ENCODE data around the gene FLVCR2.

FLVCR2 gene

DNA sequence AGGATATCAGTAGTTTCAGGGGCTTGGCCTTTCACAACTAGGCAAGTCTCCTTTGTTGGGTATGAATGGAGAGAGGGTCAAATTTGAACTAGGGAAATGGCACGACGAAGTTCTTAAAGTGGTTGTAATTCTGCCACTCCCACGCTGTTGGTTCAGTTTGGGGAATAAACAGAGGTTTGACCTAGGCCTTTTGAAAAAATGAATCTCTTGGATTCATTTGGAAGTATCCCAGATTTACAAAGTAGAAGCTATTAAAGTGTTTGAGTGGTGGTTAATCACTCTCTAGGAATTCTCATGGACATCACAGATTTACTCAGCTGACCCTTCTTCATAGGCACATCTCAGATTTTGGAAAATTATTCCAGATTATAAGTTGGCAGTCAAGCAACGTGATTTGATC lies 41.3 kb upstream of the FLVCR2 start:
- no peaks in the 10 kb centered on the region for H3K36me3 ChIP-seq (replicated peaks)
- no peak overlapping the region for H3K4me3 ChIP-seq (ENCODE audit: low read depth, low read length)
- no peak overlapping the region for H3K27ac ChIP-seq
- DNase-seq, result no peak
- in situ Hi-C loops (cut with HindIII; ENCODE audit: low pct_ligation_motif_present, low sequenced_read_pairs), result no loop called here
- TF ChIP-seq, protein P1, sequence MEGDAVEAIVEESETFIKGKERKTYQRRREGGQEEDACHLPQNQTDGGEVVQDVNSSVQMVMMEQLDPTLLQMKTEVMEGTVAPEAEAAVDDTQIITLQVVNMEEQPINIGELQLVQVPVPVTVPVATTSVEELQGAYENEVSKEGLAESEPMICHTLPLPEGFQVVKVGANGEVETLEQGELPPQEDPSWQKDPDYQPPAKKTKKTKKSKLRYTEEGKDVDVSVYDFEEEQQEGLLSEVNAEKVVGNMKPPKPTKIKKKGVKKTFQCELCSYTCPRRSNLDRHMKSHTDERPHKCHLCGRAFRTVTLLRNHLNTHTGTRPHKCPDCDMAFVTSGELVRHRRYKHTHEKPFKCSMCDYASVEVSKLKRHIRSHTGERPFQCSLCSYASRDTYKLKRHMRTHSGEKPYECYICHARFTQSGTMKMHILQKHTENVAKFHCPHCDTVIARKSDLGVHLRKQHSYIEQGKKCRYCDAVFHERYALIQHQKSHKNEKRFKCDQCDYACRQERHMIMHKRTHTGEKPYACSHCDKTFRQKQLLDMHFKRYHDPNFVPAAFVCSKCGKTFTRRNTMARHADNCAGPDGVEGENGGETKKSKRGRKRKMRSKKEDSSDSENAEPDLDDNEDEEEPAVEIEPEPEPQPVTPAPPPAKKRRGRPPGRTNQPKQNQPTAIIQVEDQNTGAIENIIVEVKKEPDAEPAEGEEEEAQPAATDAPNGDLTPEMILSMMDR (IDR thresholded peaks at IDR 0.05; ENCODE audit: low read depth, low read length, missing control alignments), result no peak
- H3K27me3 ChIP-seq (replicated peaks), result no peaks in the 10 kb centered on the region

DNA sequence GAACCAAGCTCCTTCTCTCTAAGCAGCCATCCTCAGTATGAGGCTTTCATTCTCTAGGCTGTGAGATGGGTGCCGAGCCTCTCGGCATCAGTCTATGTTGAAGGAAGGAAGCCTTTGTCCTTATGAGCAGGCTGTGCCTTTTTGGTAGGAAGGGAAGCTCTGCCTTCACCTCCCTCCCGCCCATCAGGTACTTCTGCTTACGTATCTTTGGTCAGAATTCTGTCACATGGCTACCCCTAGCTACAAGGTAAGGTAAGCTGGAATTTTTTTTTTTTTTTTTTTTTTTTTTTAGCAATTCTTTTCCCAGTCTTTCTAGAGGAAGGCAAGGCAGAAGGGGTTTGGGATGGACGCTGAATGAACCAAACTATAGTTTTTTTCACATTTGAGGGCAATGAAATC lies 39.3 kb upstream of the FLVCR2 start:
- Histone ChIP-seq H3K27me3 (replicated peaks) (no peaks in the 10 kb centered on the region), H3K4me3 (ENCODE audit: low read depth, low read length) (no peak overlapping the region), H3K27ac (no peak overlapping the region), H3K36me3 (replicated peaks) (no peaks in the 10 kb centered on the region)
- TF ChIP-seq, protein P1 (IDR thresholded peaks at IDR 0.05; ENCODE audit: low read depth, low read length, missing control alignments), result no peak
- no peak for DNase-seq
- in situ Hi-C loops (cut with HindIII; ENCODE audit: low pct_ligation_motif_present, low sequenced_read_pairs), result no loop called here

DNA sequence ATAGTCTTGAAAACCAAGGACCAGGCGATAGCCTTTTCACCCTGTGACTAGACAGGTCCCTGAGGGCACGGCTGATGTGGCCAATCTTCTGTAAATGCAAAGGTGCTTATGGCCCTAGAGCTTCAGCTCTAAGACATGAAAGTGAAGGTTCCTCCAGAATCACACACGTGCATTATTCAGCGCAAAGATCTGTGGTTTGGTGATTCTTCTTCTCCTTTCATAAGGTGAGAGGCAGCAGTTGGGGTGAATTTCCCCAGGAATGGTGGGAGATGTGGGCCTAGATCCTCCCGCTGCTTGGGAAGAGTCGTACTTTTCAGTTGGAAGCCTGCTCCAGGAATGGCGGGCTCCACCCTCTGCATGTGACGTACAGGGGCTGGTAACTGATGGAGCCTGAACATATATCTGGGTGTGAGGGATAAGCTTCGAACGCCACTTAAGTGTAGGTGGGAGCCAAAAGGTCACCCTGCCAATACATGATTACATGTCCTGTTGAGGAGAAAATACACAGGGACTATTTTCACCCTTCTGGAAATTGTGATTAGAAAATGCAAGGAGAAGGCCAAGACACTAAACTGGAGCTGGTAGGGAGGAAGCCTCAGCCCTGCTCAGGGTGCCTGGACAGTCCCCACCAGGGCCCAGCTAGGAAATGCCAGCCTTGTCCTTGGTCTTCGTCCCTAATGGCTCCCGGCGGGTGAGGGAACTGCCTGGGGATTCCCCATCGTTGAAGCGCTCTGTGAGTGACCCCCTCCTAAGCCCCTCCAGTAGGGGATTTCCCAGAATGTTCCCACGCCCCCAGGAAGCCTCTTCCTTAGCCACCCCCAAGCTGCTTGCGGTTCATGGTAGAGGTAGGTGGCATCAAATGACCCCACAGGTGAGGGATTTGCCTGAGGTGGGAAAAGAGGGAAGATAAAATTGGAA lies 38.6 kb upstream of the FLVCR2 start:
- in situ Hi-C loops (cut with HindIII; ENCODE audit: low pct_ligation_motif_present, low sequenced_read_pairs), result no loop called here
- H3K27me3 ChIP-seq (replicated peaks), result no peaks in the 10 kb centered on the region
- H3K36me3 ChIP-seq (replicated peaks), result no peaks in the 10 kb centered on the region
- no peak for DNase-seq
- TF ChIP-seq, protein P1 (IDR thresholded peaks at IDR 0.05; ENCODE audit: low read depth, low read length, missing control alignments), result no peak
- no peak overlapping the region for H3K4me3 ChIP-seq (ENCODE audit: low read depth, low read length)
- H3K27ac ChIP-seq, result no peak overlapping the region

DNA sequence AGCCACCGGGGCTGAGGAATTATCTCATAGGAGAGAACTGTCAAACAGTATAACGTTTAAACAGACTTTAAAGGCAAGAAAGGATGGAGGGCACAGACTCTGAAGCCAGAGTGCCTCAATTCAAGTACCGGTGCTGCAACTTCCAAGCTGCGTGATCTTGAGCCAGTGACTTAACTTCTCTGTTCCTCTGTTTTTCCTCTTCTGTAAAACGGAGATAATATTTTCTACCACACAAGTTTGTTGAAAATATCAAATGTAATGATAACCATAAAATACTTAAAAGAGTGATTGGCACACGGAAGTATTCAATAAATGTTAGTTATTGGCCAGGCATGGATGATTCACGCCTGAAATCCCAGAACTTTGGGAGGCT lies 38.0 kb upstream of the FLVCR2 start:
- in situ Hi-C loops (cut with HindIII; ENCODE audit: low pct_ligation_motif_present, low sequenced_read_pairs), result no loop called here
- H3K36me3 ChIP-seq (replicated peaks), result no peaks in the 10 kb centered on the region
- H3K27ac ChIP-seq, result no peak overlapping the region
- H3K27me3 ChIP-seq (replicated peaks), result no peaks in the 10 kb centered on the region
- no peak for DNase-seq
- H3K4me3 ChIP-seq (ENCODE audit: low read depth, low read length), result no peak overlapping the region
- TF ChIP-seq, protein P1 (IDR thresholded peaks at IDR 0.05; ENCODE audit: low read depth, low read length, missing control alignments), result no peak

DNA sequence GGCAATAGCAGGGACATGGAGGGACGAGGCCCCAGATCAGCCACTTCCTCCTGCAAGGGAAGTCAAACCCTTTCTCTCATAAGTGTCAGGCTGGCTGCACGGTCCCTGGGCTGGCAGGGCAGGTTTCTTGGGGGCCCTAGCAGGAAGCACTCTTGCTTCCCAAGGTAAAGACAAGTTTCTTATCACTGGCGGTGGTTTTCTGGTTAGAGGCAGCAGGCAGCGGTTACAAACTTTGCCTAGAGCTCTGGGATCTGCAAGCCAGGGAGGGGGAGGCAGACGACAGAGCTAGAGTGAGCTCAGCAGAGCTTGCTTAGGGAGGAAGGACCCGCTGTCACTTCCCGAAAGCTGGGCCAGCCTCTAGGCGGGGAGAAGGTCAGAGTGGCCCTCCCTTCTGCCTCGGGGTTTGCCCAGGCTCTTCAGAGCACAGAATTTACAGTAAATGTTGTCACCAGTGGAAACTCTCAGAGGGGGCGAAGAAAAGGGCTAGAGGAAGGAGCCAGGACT lies 35.8 kb upstream of the FLVCR2 start:
- no peak for DNase-seq
- in situ Hi-C loops (cut with HindIII; ENCODE audit: low pct_ligation_motif_present, low sequenced_read_pairs), result no loop called here

More for the DNA sequence above, 35.8 kb upstream of the FLVCR2 start:
- no peaks in the 10 kb centered on the region for H3K36me3 ChIP-seq (replicated peaks)
- H3K4me3 ChIP-seq (ENCODE audit: low read depth, low read length), result no peak overlapping the region
- H3K27me3 ChIP-seq (replicated peaks), result no peaks in the 10 kb centered on the region
- no peak overlapping the region for H3K27ac ChIP-seq
- TF ChIP-seq, protein P1 (IDR thresholded peaks at IDR 0.05; ENCODE audit: low read depth, low read length, missing control alignments), result no peak
